ENCODE results near the gene SPDYE5. TPM values are rescaled to one million over a fixed set of nuclear protein-coding genes. Genes with fewer than 3 reads are reported as not detected.
"Not testable (repeated sequence)": the region's sequence is repeated elsewhere in the genome, so short reads cannot be mapped to it uniquely, and the experiment has no call there.

SPDYE5 gene
- total and polyA plus RNA-seq, 2 experiments from 2014 or later, result 1.8 TPM; not detected in 1

- not testable (repeated sequence) for H3K9me3 Mint-ChIP-seq
Measured at GRCh38 chr7:75458034-75458433, 34.1 kb upstream of the SPDYE5 start.

DNA sequence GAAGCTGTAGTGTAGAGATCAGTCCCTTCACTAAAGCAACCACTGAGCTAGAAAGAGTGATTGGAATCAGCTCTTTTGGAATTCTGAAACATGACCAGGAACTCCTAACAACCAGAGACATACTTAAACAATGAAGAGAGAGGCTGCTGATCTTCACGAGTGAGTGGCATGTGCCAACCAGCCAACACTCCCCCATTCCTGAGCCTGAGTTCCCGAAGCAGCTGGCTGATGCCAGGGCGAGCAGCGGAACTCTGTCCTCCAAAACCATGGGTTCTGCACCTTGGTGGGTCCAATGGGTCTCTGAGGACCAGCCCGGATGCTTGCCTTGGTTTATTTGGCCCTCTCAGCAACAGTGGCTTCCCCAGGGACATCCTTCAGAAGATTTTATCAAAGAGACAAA lies 31.6 kb upstream of the SPDYE5 start:
- H3K27ac Mint-ChIP-seq; H2AFZ ChIP-seq; DNase-seq (ENCODE audit: low spot score); H3K4me3 ChIP-seq; H3K4me2 ChIP-seq; ATAC-seq; H3K4me1 Mint-ChIP-seq; H3K27ac ChIP-seq (ENCODE audit: low read depth); H3K9me3 Mint-ChIP-seq; H4K20me1 ChIP-seq (replicated peaks; ENCODE audit: insufficient read depth); H3K4me1 ChIP-seq (ENCODE audit: insufficient read depth); H3K4me3 Mint-ChIP-seq; H3K36me3 Mint-ChIP-seq (ENCODE audit: low read depth); H3K9me2 ChIP-seq (ENCODE audit: insufficient read depth); H3K27me3 Mint-ChIP-seq (ENCODE audit: insufficient read depth, low read depth, poor library complexity); H3K36me3 ChIP-seq (ENCODE audit: insufficient read depth); H3K79me2 ChIP-seq (replicated peaks; ENCODE audit: insufficient read depth); H3F3A ChIP-seq (replicated peaks; ENCODE audit: low read depth); H3K27me3 ChIP-seq (ENCODE audit: insufficient read depth): not testable (repeated sequence)

More at GRCh38 chr7:75458034-75458433, 34.1 kb upstream of the SPDYE5 start:
- not testable (repeated sequence) for H3K9me2 ChIP-seq (ENCODE audit: insufficient read depth); H4K20me1 ChIP-seq (replicated peaks; ENCODE audit: insufficient read depth); H3K36me3 ChIP-seq (ENCODE audit: insufficient read depth); H3K4me1 ChIP-seq (ENCODE audit: insufficient read depth); H3K4me2 ChIP-seq; H3K4me1 Mint-ChIP-seq; ATAC-seq; H2AFZ ChIP-seq; H3K4me3 ChIP-seq; DNase-seq (ENCODE audit: low spot score); H3F3A ChIP-seq (replicated peaks; ENCODE audit: low read depth); H3K27ac Mint-ChIP-seq; H3K36me3 Mint-ChIP-seq (ENCODE audit: low read depth); H3K4me3 Mint-ChIP-seq; H3K27me3 ChIP-seq (ENCODE audit: insufficient read depth); H3K27me3 Mint-ChIP-seq (ENCODE audit: insufficient read depth, low read depth, poor library complexity); H3K79me2 ChIP-seq (replicated peaks; ENCODE audit: insufficient read depth); H3K27ac ChIP-seq (ENCODE audit: low read depth)

- H3K4me3 ChIP-seq; DNase-seq (ENCODE audit: low spot score); H3K79me2 ChIP-seq (replicated peaks; ENCODE audit: insufficient read depth); H3K27me3 Mint-ChIP-seq (ENCODE audit: insufficient read depth, low read depth, poor library complexity); H3K36me3 ChIP-seq (ENCODE audit: insufficient read depth); H3K4me3 Mint-ChIP-seq; H3K4me1 Mint-ChIP-seq; H3K27ac ChIP-seq (ENCODE audit: low read depth); H3K4me1 ChIP-seq (ENCODE audit: insufficient read depth); H3K27me3 ChIP-seq (ENCODE audit: insufficient read depth); H3K4me2 ChIP-seq; ATAC-seq; H3K27ac Mint-ChIP-seq; H2AFZ ChIP-seq; H3K9me3 Mint-ChIP-seq; H3K9me2 ChIP-seq (ENCODE audit: insufficient read depth); H4K20me1 ChIP-seq (replicated peaks; ENCODE audit: insufficient read depth); H3F3A ChIP-seq (replicated peaks; ENCODE audit: low read depth): not testable (repeated sequence)
- peaks cover 55% of the 10 kb centered on the region for H3K36me3 Mint-ChIP-seq (ENCODE audit: low read depth)
Measured at GRCh38 chr7:75470166-75470565, 22.0 kb upstream of the SPDYE5 start.

- H3K36me3 ChIP-seq (ENCODE audit: insufficient read depth); H3K4me3 Mint-ChIP-seq; H2AFZ ChIP-seq; H3K4me3 ChIP-seq; H3K9me2 ChIP-seq (ENCODE audit: insufficient read depth); H3K9me3 Mint-ChIP-seq; H3K27me3 Mint-ChIP-seq (ENCODE audit: insufficient read depth, low read depth, poor library complexity); H3F3A ChIP-seq (replicated peaks; ENCODE audit: low read depth); H3K27ac Mint-ChIP-seq; H3K27me3 ChIP-seq (ENCODE audit: insufficient read depth); H3K4me1 Mint-ChIP-seq; H3K27ac ChIP-seq (ENCODE audit: low read depth); H3K4me1 ChIP-seq (ENCODE audit: insufficient read depth); ATAC-seq; DNase-seq (ENCODE audit: low spot score); H4K20me1 ChIP-seq (replicated peaks; ENCODE audit: insufficient read depth); H3K4me2 ChIP-seq: not testable (repeated sequence)
- peaks cover 17% of the 10 kb centered on the region for H3K79me2 ChIP-seq (replicated peaks; ENCODE audit: insufficient read depth)
- H3K36me3 Mint-ChIP-seq (ENCODE audit: low read depth), result peaks cover 16% of the 10 kb centered on the region; the same call in 2 of the 3 replicates
Measured at GRCh38 chr7:75477457-75477856, 14.7 kb upstream of the SPDYE5 start.

DNA sequence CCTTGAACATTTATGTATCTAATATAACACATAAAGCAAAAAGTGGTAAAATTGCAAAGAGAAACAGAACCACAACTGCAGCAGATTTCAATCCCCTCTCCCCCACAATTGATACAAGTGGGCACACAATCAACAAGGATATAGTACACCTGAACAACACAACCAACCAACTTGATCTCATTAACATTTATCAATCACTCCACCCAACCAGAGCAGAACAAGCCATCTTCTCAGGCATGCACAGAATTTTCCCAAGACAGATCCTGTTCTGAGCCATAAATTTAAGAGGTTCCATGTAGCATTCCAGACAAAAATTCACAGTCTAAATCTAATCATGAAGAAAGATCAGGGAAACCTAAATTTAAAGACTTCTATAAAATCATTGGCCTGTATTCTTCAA lies 11.8 kb upstream of the SPDYE5 start:
- not testable (repeated sequence) for H3K36me3 Mint-ChIP-seq (ENCODE audit: low read depth); H4K20me1 ChIP-seq (replicated peaks; ENCODE audit: insufficient read depth); H3K27me3 ChIP-seq (ENCODE audit: insufficient read depth); H2AFZ ChIP-seq; H3F3A ChIP-seq (replicated peaks; ENCODE audit: low read depth); H3K9me3 Mint-ChIP-seq; H3K4me2 ChIP-seq; H3K27ac Mint-ChIP-seq; DNase-seq (ENCODE audit: low spot score); H3K27ac ChIP-seq (ENCODE audit: low read depth); H3K4me1 ChIP-seq (ENCODE audit: insufficient read depth); H3K4me1 Mint-ChIP-seq; H3K27me3 Mint-ChIP-seq (ENCODE audit: insufficient read depth, low read depth, poor library complexity); H3K4me3 ChIP-seq; H3K9me2 ChIP-seq (ENCODE audit: insufficient read depth); ATAC-seq; H3K36me3 ChIP-seq (ENCODE audit: insufficient read depth); H3K4me3 Mint-ChIP-seq
- peaks cover 22% of the 10 kb centered on the region for H3K79me2 ChIP-seq (replicated peaks; ENCODE audit: insufficient read depth)

- H3K36me3 ChIP-seq (ENCODE audit: insufficient read depth); H3K27me3 ChIP-seq (ENCODE audit: insufficient read depth); H3K4me1 ChIP-seq (ENCODE audit: insufficient read depth); H3K9me2 ChIP-seq (ENCODE audit: insufficient read depth); H3K9me3 Mint-ChIP-seq; H3K4me1 Mint-ChIP-seq; H3F3A ChIP-seq (replicated peaks; ENCODE audit: low read depth); H3K27me3 Mint-ChIP-seq (ENCODE audit: insufficient read depth, low read depth, poor library complexity); H2AFZ ChIP-seq; H4K20me1 ChIP-seq (replicated peaks; ENCODE audit: insufficient read depth): not testable (repeated sequence)
- H3K27ac ChIP-seq (ENCODE audit: low read depth), result peak overlapping the region; percentile 76; the same call in 1 of the 2 replicates
- DNase-seq (ENCODE audit: low spot score) (peak; percentile 9), ATAC-seq (peak; percentile 11)
- peaks cover 12% of the 10 kb centered on the region for H3K79me2 ChIP-seq (replicated peaks; ENCODE audit: insufficient read depth)
- Mint-ChIP-seq H3K27ac (peak overlapping the region; percentile 80), H3K36me3 (ENCODE audit: low read depth) (peaks cover 10% of the 10 kb centered on the region), H3K4me3 (peak overlapping the region; percentile 95)
- H3K4me3 ChIP-seq, result peak overlapping the region; percentile 80
- peak overlapping the region; percentile 76 for H3K4me2 ChIP-seq
Measured at GRCh38 chr7:75485355-75485978, 6.7 kb upstream of the SPDYE5 start.
